ENCODE data around the gene RGS8.

RGS8 gene

GRCh38 chr1:182672487-182672836 lies 11.9 kb downstream of the RGS8 start:
- DNase-seq (ENCODE audit: low read depth in 1 of 2, low spot score in 1 of 2): no peak

DNA sequence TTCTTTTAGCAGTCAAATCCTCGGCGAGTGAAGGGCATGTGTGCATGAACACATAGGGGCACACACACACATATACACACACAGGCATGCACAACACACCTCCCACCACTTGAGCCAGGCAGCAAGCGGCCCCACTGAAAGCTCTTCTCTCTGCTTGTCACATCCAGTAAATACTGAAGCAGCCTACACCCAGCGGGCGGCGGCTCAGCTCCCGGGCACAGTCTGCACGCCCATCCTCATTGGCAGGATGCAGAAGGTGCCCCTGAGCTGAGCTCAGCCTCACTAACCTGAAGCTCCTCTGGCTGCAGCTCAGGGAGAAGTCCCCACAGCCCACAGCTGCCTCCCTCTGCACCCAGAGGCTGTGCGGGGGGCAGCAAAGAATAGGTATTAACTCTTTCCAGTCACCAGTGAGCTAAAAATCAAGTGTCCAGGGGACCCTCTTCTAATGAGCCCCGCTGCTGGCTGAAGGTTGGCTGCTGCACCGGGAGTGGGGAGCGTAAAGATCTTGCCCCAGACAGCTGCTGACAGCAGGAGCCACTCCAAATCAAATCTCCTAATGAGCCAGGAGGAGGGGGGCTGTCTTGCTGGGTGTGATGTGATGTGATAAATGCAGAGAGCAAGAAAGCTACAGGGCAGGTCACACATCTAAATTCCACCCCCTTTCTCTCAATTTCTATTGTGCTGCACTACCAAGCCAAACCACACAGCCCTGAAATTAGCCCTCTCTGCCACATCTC lies 12.5 kb downstream of the RGS8 start:
- DNase-seq (ENCODE audit: low read depth in 1 of 2, low spot score in 1 of 2): no peak

- no peak for DNase-seq (ENCODE audit: low read depth in 1 of 2, low spot score in 1 of 2)
Observed at GRCh38 chr1:182670032-182670749, 14.2 kb downstream of the RGS8 start.

GRCh38 chr1:182669266-182669665 lies 15.1 kb downstream of the RGS8 start:
- DNase-seq (ENCODE audit: low read depth in 1 of 2, low spot score in 1 of 2): no peak

- DNase-seq (ENCODE audit: low read depth in 1 of 2, low spot score in 1 of 2): no peak
Observed at GRCh38 chr1:182668521-182669054, 15.8 kb downstream of the RGS8 start.

GRCh38 chr1:182667848-182668505 lies 16.4 kb downstream of the RGS8 start:
- no peak for DNase-seq (ENCODE audit: low read depth in 1 of 2, low spot score in 1 of 2)

- no peak for DNase-seq (ENCODE audit: low read depth in 1 of 2, low spot score in 1 of 2)
Observed at GRCh38 chr1:182666706-182667105, 17.7 kb downstream of the RGS8 start.

GRCh38 chr1:182664296-182664695 lies 20.1 kb downstream of the RGS8 start:
- no peak for DNase-seq (ENCODE audit: low read depth in 1 of 2, low spot score in 1 of 2)

DNA sequence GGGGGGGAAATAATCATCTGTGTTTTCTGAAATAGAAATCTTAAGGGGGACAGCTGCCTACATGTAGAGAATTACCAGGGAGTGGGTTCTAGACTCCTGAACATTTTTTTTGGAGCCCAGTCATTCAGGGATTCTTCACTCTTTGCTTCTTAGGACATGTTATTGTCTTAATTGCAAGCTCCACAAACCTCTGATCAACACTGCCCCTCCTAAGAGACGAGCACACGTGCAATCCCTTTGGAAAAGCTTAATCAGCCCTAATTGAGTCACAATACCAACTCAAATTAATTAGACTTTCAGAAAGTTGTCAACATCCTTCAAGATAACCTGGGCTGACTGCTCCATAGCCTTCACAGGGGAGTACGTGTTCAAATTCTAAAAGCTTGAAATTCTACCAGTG lies 21.4 kb downstream of the RGS8 start:
- DNase-seq (ENCODE audit: low read depth in 1 of 2, low spot score in 1 of 2): no peak

GRCh38 chr1:182662121-182662890 lies 22.1 kb downstream of the RGS8 start:
- DNase-seq (ENCODE audit: low read depth in 1 of 2, low spot score in 1 of 2): no peak

- no peak for DNase-seq (ENCODE audit: low read depth in 1 of 2, low spot score in 1 of 2)
Observed at GRCh38 chr1:182658055-182658454, 26.3 kb downstream of the RGS8 start.

DNA sequence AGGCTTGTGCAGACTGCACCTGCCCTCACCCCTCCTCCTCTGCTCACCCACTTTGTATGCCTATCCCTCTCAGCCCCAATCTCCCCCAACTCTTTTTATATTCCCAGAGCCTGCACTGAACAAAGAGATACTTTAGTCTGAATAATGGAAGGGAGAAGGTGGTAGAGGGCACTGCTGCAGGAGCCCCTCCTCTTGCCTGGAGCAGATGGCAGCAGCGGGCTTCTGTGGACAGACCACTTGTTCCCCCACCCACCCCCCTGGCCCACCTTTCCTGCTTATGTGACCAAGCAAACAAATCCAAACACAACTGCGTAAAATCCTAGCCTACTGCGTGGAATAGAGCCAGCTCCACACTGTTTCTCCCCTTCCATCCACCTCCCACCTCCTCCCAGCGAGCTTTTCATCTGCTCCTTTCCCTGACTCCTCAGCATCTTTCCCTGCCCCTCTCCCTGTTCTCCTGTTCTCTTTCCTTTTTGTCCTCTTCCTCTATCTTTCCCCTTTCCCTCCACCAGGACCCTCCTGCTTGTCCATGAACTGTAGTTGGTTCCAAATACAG lies 27.5 kb downstream of the RGS8 start:
- no peak for DNase-seq (ENCODE audit: low read depth in 1 of 2, low spot score in 1 of 2)

DNA sequence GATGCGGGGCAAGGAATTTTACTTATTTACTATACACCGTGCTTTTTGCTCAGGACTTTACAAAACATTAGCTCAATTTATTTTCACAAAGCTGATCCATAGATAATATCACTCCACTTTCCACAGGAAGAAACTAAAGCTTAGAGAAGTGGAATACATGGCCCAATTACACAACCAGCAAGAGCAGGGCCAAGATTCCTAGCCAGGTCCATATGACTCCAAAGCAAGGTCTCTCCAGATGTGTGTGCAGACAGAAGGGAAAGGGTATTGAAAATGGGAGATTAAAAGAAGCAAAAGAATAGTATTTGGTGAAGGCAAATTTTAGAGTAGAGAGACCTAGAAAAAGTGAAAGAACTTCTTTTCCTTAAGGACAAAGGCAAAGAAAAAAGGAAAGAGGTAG lies 30.4 kb downstream of the RGS8 start:
- no peak for DNase-seq (ENCODE audit: low read depth in 1 of 2, low spot score in 1 of 2)

GRCh38 chr1:182652933-182653332 lies 31.5 kb downstream of the RGS8 start:
- no peak for DNase-seq (ENCODE audit: low read depth in 1 of 2, low spot score in 1 of 2)

GRCh38 chr1:182651339-182651724 lies 33.1 kb downstream of the RGS8 start:
- DNase-seq (ENCODE audit: low read depth in 1 of 2, low spot score in 1 of 2): no peak

DNA sequence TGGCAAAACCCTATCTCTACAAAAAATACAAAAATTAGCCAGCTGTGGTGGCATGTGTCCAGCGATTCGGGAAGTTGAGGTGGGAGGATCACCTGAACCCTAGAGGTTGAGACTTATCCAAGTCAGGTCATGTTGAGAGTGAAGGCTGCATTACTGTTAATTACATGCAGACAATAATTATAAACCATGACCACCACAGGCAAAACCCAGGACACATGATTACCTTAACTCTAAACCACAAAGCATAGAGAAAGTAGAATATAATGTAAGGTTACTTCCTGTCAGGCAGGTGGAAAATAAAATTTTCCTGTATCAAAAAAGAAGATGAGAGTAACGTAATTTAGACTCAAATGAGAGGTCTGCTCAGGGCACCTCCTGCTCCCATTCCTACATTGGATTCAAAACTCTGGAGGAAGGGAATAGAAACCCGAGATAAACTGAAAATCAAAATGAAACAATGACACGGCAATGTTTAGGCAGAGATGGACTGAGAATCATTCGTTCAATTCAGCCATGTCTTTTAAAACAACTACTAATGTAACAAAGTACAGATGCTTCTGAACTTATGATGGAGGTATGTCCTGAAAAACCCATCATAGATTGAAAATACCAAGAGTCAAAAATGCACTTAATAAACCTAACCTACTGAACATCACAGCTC lies 33.6 kb downstream of the RGS8 start:
- no peak for DNase-seq (ENCODE audit: low read depth in 1 of 2, low spot score in 1 of 2)

- DNase-seq (ENCODE audit: low read depth in 1 of 2, low spot score in 1 of 2): no peak
Observed at GRCh38 chr1:182649041-182649440, 35.3 kb downstream of the RGS8 start.

DNA sequence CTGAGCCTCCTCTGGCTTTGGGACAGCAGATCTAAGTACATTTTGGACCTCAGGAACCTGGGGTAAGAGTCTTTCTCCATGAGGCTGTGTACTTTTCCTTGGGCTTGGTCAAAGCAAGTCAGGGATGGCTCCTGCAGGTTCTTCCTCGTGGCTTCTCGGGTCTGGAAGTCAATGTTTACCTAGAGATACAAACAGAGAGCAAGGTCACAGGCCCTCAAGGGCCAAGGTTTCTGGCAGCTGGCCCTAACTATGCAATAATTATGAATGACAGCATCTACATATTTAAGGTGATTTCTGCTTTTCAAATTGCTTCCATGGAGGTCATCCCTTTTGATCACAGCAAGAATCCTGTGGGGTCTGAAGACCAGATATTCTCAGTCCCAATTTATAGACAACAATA lies 37.6 kb downstream of the RGS8 start:
- no peak for DNase-seq (ENCODE audit: low read depth in 1 of 2, low spot score in 1 of 2)

DNA sequence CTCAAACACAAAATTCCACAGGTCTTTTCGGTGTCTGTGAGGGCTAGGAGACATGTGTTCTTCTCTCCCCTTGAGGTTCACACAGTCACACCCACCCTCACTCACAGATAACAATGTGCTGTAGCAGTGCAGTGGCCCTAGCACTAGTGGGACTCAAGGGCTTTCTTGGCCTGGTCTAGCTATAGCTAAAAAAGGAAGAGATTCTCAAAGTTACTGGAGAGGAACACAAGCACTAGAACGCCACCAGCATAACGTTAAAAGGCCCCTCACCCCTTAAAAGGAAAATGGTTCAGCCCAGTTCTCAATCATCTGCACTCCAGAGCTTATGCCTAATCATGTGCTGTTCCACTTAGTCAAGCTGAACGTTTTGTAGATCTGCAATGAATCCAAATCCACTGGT lies 39.5 kb downstream of the RGS8 start:
- DNase-seq (ENCODE audit: low read depth in 1 of 2, low spot score in 1 of 2): no peak

DNA sequence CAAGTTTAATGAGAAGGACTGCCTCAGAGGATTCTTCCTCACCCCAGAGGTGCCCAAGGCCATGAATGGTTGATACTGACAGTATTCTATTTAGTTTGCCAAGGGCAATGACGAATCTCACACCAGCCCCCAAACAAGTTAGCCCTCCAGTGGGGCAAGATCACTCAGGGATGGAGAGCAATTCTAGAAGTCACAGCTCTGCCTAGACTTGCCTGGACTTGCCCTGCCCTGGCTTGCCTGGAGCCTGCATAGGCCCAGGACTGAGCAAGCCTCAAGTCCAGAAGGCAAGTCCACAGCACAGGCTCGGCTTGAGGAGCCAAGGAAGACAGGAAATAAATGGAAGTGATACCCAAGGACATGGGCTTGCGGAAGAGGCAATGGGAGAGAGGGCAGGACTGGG lies 40.7 kb downstream of the RGS8 start:
- DNase-seq (ENCODE audit: low read depth in 1 of 2, low spot score in 1 of 2): no peak

DNA sequence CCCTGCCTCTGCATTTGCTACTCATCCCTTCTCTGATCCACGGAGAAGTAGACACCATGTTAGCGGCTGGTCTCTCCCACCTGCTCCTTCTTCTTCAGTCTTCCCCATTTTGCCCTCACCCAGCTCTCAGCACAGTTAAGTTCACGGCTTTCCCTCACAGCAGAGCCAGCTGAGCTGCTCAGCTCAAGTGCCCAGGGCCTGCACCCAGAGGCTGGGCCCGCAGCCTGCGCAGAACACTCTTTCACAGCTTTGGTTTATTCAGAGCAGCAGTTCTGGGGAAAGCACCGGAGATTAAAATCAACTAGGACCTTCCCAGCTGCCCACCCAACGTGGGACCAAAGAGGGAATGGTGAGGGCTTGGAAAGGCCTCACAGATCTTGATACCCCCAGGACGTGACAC lies 41.9 kb downstream of the RGS8 start:
- DNase-seq (ENCODE audit: low read depth in 1 of 2, low spot score in 1 of 2): no peak
